Fibroblast of villous mesenchyme (primary cell): ENCODE measurements around the gene MMP15. TPM values are rescaled to one million over a fixed set of nuclear protein-coding genes. Genes with fewer than 3 reads are reported as not detected.
"Not testable (repeated sequence)": the region's sequence is repeated elsewhere in the genome, so short reads cannot be mapped to it uniquely, and the experiment has no call there.

Experiments
- DNase-seq: peaks from one replicate; pipeline ENCODE4 v3.0.0-alpha.2; 2010; ENCODE audit warnings: low read depth
- H3K4me3 ChIP-seq: 2 replicates; pipeline ENCODE4 v1.5.1; 2011; ENCODE audit warnings: low read depth, mild to moderate bottlenecking, low read length
- total RNA-seq: library from RNA; depleted of rRNA; stranded (reverse); fragments of >200 nt; gene quantifications from 2 replicates; pipeline ENCODE4 v1.2.3, GENCODE V29; 2012
- TF ChIP-seq, protein P1 (sequence below): IDR thresholded peaks from 2 replicates; pipeline ENCODE4 v1.5.1; 2012; ENCODE audit warnings: low read depth, mild to moderate bottlenecking, low read length; ENCODE audit not compliant: insufficient read depth

Gene MMP15
- total RNA-seq, 1 donor = 2.6 TPM

- TF ChIP-seq, protein P1, sequence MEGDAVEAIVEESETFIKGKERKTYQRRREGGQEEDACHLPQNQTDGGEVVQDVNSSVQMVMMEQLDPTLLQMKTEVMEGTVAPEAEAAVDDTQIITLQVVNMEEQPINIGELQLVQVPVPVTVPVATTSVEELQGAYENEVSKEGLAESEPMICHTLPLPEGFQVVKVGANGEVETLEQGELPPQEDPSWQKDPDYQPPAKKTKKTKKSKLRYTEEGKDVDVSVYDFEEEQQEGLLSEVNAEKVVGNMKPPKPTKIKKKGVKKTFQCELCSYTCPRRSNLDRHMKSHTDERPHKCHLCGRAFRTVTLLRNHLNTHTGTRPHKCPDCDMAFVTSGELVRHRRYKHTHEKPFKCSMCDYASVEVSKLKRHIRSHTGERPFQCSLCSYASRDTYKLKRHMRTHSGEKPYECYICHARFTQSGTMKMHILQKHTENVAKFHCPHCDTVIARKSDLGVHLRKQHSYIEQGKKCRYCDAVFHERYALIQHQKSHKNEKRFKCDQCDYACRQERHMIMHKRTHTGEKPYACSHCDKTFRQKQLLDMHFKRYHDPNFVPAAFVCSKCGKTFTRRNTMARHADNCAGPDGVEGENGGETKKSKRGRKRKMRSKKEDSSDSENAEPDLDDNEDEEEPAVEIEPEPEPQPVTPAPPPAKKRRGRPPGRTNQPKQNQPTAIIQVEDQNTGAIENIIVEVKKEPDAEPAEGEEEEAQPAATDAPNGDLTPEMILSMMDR = no peak
- DNase-seq = peak; percentile 28
Observed at GRCh38 chr16:57999971-58000705, 25.4 kb upstream of the MMP15 start, which contains the start of gene ZNF319. ZNF319 (minus strand) TSS chr16:58000672; CDS start chr16:57998265, 2,407 bp downstream.

DNA sequence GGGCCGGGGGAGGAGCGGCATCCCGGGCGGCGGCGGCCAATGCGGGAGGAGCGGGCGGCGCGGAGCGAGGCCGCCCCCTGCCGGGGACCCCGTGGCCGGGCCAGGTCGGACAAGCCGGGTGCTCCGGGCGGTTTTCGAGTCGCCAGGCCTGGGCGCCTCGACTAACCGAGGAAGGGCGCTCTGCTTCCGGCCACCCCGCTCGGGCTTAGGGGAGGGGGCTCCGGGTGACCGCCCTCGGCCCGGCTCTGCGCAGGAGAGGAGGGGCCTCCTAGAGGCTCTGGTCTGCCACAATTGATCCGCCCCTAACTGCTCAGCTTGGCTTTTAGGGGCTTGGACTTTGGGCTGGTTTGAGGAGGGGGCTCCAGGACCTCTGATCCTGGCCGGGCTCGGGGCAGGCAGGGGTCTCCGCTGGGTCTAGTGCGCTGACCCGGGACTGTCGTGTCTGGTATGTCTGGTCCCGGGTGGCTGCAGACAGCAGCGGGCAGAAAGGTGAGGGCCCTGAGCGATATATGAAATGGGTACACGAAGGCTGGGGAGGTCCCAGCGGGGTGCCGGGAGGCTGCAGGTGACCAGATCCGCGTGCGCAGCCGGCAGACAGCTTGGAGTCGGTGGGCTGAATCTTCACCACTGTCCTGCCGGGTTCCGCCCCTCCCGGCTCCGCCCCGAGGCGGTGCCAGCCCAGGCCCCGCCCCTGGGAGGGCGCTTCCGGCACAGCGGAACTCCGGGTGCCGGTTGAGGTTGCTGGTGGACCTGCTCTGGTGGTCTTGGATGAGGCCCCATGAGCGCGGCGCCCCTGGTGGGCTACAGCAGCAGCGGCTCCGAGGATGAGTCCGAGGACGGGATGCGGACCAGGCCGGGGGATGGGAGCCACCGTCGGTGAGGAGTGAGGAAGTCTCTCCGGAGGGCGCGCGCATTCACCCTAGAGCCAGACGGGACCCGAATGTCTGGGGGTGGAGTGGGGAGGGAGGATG lies 24.6 kb upstream of the MMP15 start, which contains the start of gene USB1:
Gene USB1, plus strand, starts transcription at position 702 of the 971 bp plus-strand sequence. Its CDS starts 77 bp downstream, at position 779.
- peak within 1 kb of the TSS; percentile 88 for H3K4me3 ChIP-seq
- DNase-seq = peak; percentile 78
- TF ChIP-seq, protein P1 = peak; percentile 60

More at GRCh38 chr16:57999971-58000705, 25.4 kb upstream of the MMP15 start, which contains the start of gene ZNF319:
- peak within 1 kb of the TSS; percentile 88 for H3K4me3 ChIP-seq

- no peak for DNase-seq
- peak overlapping the region; percentile 88 for H3K4me3 ChIP-seq
- TF ChIP-seq, protein P1 = no peak
Observed at GRCh38 chr16:58001781-58002415, 23.7 kb upstream of the MMP15 start.

DNA sequence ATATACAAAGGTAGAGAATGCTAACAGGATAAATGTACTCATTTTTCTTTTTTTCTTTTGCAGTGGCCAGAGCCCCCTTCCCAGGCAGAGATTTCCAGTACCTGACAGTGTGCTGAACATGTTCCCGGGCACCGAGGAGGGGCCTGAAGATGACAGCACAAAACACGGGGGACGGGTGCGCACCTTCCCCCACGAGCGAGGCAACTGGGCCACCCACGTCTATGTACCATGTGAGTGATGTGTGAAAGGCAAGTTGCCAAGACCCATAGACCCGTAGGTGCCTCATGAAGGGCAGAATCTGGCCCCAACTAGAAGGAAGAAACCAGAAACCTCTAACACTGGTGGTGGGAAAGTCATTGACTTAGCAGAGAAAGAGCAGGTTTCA lies 23.1 kb upstream of the MMP15 start:
- no peak for DNase-seq
- TF ChIP-seq, protein P1 = no peak
- H3K4me3 ChIP-seq = no peak overlapping the region

- no peak overlapping the region for H3K4me3 ChIP-seq
- no peak for DNase-seq
- TF ChIP-seq, protein P1 = no peak
Observed at GRCh38 chr16:58002936-58003335, 22.6 kb upstream of the MMP15 start.

- H3K4me3 ChIP-seq, DNase-seq: not testable (repeated sequence)
Observed at GRCh38 chr16:58004736-58005135, 20.8 kb upstream of the MMP15 start.
